Glutamatergic neuron (in vitro differentiated cells): Measurements from ENCODE around the gene PLEK2. TPM values are rescaled to one million over a fixed set of nuclear protein-coding genes. Genes with fewer than 3 reads are reported as not detected.

ENCODE experiments used
- DNase-seq: peaks from one replicate; pipeline ENCODE4 v3.0.0; 2022
- H3K27ac Mint-ChIP-seq: one replicate; pipeline ENCODE4 v1.8.0; 2020; ENCODE audit warnings: mild to moderate bottlenecking, mixed read lengths, inconsistent platforms; ENCODE audit not compliant: unreplicated experiment
- H3K27me3 Mint-ChIP-seq: one replicate; pipeline ENCODE4 v1.8.0; 2020; ENCODE audit warnings: mild to moderate bottlenecking, moderate library complexity, mixed read lengths, inconsistent platforms; ENCODE audit not compliant: unreplicated experiment
- H3K36me3 Mint-ChIP-seq: one replicate; pipeline ENCODE4 v1.8.0; 2020; ENCODE audit warnings: mild to moderate bottlenecking, mixed read lengths, inconsistent platforms; ENCODE audit not compliant: unreplicated experiment
- H3K4me1 Mint-ChIP-seq: one replicate; pipeline ENCODE4 v1.8.0; 2020; ENCODE audit warnings: mild to moderate bottlenecking, low read depth, mixed read lengths, inconsistent platforms; ENCODE audit not compliant: unreplicated experiment
- H3K4me3 Mint-ChIP-seq: one replicate; pipeline ENCODE4 v1.8.0; 2020; ENCODE audit warnings: mild to moderate bottlenecking, mixed read lengths, inconsistent platforms; ENCODE audit not compliant: unreplicated experiment
- H3K9me3 Mint-ChIP-seq: one replicate; pipeline ENCODE4 v1.8.0; 2020; ENCODE audit warnings: mild to moderate bottlenecking, moderate library complexity, mixed read lengths, inconsistent platforms; ENCODE audit not compliant: unreplicated experiment
- CTCF ChIP-seq: fragments of 200-600 bp; sonication (generic); IDR thresholded peaks from one replicate; pipeline ENCODE4 v1.5.0; 2021; ENCODE audit not compliant: partially characterized antibody, unreplicated experiment
- total RNA-seq: library from RNA; stranded (reverse); fragmentation: NEBNext Ultra II Directional; extraction: Animal tissue kit (Norgen Biotek cat#: 25700); gene quantifications from one replicate; pipeline ENCODE4 v1.2.1, GENCODE V29; 2021; ENCODE audit not compliant: unreplicated experiment

Gene PLEK2
- total RNA-seq, 1 donor from 2014 or later: not detected

GRCh38 chr14:67393689-67394088, 18.3 kb downstream of the PLEK2 start:
- no peak for TF ChIP-seq CTCF
- Mint-ChIP-seq H3K9me3 (peaks cover 2% of the 10 kb centered on the region), H3K4me3 (no peak overlapping the region), H3K4me1 (peaks cover 2% of the 10 kb centered on the region), H3K36me3 (no peaks in the 10 kb centered on the region), H3K27ac (no peak overlapping the region), H3K27me3 (no peaks in the 10 kb centered on the region)
- DNase-seq: no peak

GRCh38 chr14:67392800-67393199, 19.2 kb downstream of the PLEK2 start:
- TF ChIP-seq CTCF: no peak
- Mint-ChIP-seq H3K27ac (no peak overlapping the region), H3K27me3 (no peaks in the 10 kb centered on the region)

GRCh38 chr14:67392123-67392522, 19.8 kb downstream of the PLEK2 start:
- Mint-ChIP-seq H3K27me3 (no peaks in the 10 kb centered on the region), H3K9me3 (no peaks in the 10 kb centered on the region), H3K36me3 (no peaks in the 10 kb centered on the region), H3K4me1 (peaks cover 2% of the 10 kb centered on the region), H3K27ac (no peak overlapping the region), H3K4me3 (no peak overlapping the region)
- DNase-seq: no peak
- no peak for TF ChIP-seq CTCF

More at GRCh38 chr14:67392800-67393199, 19.2 kb downstream of the PLEK2 start:
- Mint-ChIP-seq H3K9me3 (no peaks in the 10 kb centered on the region), H3K4me3 (no peak overlapping the region), H3K36me3 (no peaks in the 10 kb centered on the region), H3K4me1 (peaks cover 2% of the 10 kb centered on the region)
- DNase-seq: no peak

- H3K36me3 Mint-ChIP-seq: no peaks in the 10 kb centered on the region
- peaks cover 2% of the 10 kb centered on the region for H3K4me1 Mint-ChIP-seq
- H3K4me3 Mint-ChIP-seq: no peak overlapping the region
- no peak for TF ChIP-seq CTCF
- DNase-seq: no peak
- H3K27me3 Mint-ChIP-seq: no peaks in the 10 kb centered on the region
- H3K27ac Mint-ChIP-seq: no peak overlapping the region
- H3K9me3 Mint-ChIP-seq: no peaks in the 10 kb centered on the region
Observed at GRCh38 chr14:67391268-67391667, 20.7 kb downstream of the PLEK2 start.

- H3K27ac Mint-ChIP-seq: no peak overlapping the region
Observed at GRCh38 chr14:67389811-67390534, 22.0 kb downstream of the PLEK2 start.

More at GRCh38 chr14:67389811-67390534, 22.0 kb downstream of the PLEK2 start:
- H3K36me3 Mint-ChIP-seq: no peaks in the 10 kb centered on the region
- DNase-seq: no peak
- no peak for TF ChIP-seq CTCF
- H3K9me3 Mint-ChIP-seq: no peaks in the 10 kb centered on the region
- H3K4me3 Mint-ChIP-seq: no peak overlapping the region
- H3K27me3 Mint-ChIP-seq: no peaks in the 10 kb centered on the region
- H3K4me1 Mint-ChIP-seq: peaks cover 2% of the 10 kb centered on the region
